GM10248 (cell line): ENCODE measurements around the gene NTNG1.

Experiments
- CTCF ChIA-PET: fragments of 300-600 bp; sonication (Branson Sonifier 250); formaldehyde crosslinking; extraction: SDS; loops from one replicate; lab custom pipeline; 2021; ENCODE audit warnings: antibody characterized with exemption; lab: Yijun Ruan, JAX
- POLR2A ChIA-PET: fragments of 350-650 bp; sonication (Branson Sonifier 250); formaldehyde crosslinking; extraction: SDS; loops from one replicate; lab custom pipeline; 2020; ENCODE audit warnings: antibody characterized with exemption; lab: Yijun Ruan, JAX
- DNase-seq: peaks from one replicate; pipeline ENCODE4 v3.0.0; 2012; ENCODE audit errors: extremely low spot score
- TF ChIP-seq, protein P1 (sequence below): IDR thresholded peaks from 2 replicates; pipeline ENCODE4 v1.5.1; 2012; ENCODE audit warnings: mild to moderate bottlenecking, low read depth; ENCODE audit errors: extremely low read depth, missing control alignments, control extremely low read depth

The NTNG1 gene

DNA sequence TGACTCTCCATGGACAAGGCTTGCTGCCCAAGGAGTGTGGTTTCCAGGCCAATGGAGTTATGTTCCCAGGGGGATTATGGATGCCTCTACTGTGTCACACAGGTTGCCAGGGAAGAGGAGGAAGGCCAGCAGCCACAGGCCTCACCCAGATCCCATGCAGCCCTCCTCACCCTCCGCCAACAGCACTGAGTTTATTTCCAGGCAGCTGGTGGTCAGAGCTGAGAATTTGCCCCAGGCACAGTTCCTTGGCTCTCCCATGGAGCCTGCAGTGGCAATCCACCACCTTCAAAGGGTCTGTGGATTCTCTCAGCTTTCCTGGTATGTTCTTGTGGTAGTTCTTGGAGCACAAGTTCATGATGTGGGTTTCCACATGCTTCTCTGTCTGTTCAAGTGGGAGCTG is 79.2 kb downstream of the NTNG1 start:
- TF ChIP-seq, protein P1, sequence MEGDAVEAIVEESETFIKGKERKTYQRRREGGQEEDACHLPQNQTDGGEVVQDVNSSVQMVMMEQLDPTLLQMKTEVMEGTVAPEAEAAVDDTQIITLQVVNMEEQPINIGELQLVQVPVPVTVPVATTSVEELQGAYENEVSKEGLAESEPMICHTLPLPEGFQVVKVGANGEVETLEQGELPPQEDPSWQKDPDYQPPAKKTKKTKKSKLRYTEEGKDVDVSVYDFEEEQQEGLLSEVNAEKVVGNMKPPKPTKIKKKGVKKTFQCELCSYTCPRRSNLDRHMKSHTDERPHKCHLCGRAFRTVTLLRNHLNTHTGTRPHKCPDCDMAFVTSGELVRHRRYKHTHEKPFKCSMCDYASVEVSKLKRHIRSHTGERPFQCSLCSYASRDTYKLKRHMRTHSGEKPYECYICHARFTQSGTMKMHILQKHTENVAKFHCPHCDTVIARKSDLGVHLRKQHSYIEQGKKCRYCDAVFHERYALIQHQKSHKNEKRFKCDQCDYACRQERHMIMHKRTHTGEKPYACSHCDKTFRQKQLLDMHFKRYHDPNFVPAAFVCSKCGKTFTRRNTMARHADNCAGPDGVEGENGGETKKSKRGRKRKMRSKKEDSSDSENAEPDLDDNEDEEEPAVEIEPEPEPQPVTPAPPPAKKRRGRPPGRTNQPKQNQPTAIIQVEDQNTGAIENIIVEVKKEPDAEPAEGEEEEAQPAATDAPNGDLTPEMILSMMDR: no peak
- ChIA-PET CTCF (interaction anchor here (1.4 to 3.6 kb wide), 3 partner anchors 13 to 34 kb away, joined by 3 to 12 read pairs (median 5); no protein-coding TSS in a partner anchor), POLR2A (no interaction called here)
- no peak for DNase-seq

DNA sequence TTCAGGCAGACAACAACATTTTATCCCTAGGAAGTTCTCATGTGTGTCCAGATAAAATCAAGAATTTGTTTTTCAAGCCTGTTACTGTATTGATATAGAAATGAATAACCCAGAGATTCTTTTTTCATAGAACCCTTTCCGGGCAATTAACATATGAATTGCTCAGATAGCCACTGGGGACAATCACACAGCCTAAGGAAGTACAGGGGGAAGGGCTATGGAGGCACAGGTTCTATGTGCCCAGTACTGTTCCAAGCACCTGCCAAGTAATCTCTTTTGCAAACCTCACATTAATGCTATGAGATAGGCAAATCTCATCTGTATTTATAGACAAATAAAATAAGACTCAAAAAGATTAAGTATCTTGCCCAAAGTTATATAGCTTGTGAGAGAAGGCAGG is 84.9 kb downstream of the NTNG1 start:
- POLR2A ChIA-PET: no interaction called here
- CTCF ChIA-PET: interaction anchor here (1.3 to 2.2 kb wide), 4 partner anchors 9 to 19 kb away, joined by 3 to 7 read pairs (median 4); no protein-coding TSS in a partner anchor
- DNase-seq: no peak
- TF ChIP-seq, protein P1: no peak

DNA sequence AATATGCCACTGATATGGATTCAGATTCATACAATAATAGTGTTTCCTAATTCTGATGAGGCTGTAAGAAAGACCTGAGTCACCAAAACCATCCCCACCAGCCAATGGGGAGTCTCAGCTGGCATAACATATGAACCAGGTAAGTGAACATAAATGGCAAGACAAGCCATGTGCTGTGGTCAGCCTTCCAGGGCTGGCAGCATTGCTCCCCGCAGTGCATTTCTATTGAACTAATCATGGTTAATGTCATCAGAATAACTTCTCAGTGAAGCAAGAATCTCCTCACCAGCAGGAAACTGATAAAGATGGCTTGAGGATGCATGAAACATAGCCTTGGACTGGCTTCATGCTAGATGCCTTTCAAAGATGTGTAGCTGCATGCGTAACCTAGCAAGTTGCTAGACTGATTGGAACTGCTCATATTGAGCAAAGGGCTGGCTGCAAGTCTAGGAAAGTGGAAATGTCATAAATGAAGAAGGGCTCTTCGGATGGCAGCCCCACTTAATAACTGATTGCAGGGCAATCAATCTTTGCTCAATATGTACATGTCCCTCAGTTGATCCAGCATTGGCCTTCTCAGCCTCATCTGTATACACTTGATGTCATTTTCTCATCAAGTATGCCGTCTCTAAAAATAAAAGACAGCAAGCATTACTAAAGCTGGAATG is 88.0 kb downstream of the NTNG1 start:
- CTCF ChIA-PET: interaction anchor here (1.1 kb wide), 1 partner anchor 17 kb away, joined by 4 read pairs; no protein-coding TSS in a partner anchor
- no peak for DNase-seq
- POLR2A ChIA-PET: no interaction called here
- TF ChIP-seq, protein P1: no peak

DNA sequence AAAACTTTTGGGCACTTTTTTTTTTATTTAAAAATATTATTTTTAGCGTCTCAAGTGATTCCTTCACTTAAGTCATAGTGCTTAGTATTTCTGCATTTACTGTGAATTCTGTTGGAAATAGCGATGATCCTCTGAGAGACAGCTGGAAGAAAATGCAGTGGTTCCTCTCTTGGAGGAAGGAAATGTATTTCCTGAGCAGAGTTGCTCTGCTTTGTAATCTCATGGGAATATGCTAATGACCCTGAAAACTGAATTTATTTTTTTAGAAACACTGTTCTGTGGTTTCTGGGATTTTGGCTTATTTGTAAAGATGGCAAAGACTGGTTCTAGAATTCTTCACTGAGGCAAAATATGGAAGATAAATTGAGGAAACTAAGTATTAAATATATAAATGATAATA is 88.9 kb downstream of the NTNG1 start:
- TF ChIP-seq, protein P1: no peak
- ChIA-PET CTCF (interaction anchor here (1.1 kb wide), 1 partner anchor 16 kb away, joined by 4 read pairs; no protein-coding TSS in a partner anchor), POLR2A (no interaction called here)
- DNase-seq: no peak

DNA sequence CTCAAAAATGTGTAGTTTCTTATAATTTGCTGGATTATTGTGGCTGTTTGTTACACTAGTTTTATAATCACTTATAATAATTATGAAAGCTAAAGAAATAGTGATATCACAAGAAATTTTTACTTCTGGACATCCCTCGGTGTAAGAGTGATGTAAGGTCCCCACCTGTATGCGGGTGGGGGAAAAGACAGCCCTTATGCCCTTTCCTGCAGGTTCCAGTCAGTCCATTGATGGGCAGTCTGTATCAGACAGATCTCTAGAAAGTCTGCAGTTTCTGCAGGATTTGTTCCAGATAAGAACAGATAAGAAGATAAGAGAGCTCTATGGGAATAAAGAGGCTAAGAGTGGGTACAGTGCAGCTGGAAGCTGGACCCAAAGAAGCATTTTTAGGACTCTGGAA is 89.3 kb downstream of the NTNG1 start:
- POLR2A ChIA-PET: no interaction called here

DNA sequence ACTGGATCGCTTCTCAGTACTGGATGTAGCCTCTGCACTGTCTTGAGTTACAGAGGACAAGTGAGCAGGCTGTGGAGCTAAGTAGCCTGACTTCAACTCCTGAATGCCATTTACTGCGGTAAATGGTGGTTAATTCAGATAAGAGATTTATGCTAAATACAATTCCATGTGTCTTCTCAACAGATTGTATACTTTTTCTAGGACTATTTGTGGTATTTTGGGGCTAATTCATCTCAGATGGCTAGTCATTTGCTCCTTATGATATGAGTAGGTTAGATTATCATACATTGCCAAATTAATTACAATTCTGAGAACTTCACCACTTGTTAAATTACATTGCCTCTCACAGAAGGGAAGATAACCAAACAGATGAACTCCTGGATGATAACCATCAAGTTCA is 90.5 kb downstream of the NTNG1 start:
- TF ChIP-seq, protein P1: no peak
- DNase-seq: no peak
- CTCF ChIA-PET: interaction anchor here (1.0 to 1.2 kb wide), 3 partner anchors 8 to 13 kb away, joined by 3 read pairs; no protein-coding TSS in a partner anchor
- POLR2A ChIA-PET: no interaction called here

More for the DNA sequence above, 89.3 kb downstream of the NTNG1 start:
- CTCF ChIA-PET: interaction anchor here (0.9 to 1.1 kb wide), 2 partner anchors 9 to 15 kb away, joined by 4 read pairs; no protein-coding TSS in a partner anchor
- TF ChIP-seq, protein P1: no peak
- DNase-seq: no peak
